Neural cell (in vitro differentiated cells): ENCODE measurements around the gene FAP. TPM values are rescaled to one million over a fixed set of nuclear protein-coding genes. Genes with fewer than 3 reads are reported as not detected.

Experiments
- H2AFZ ChIP-seq: fragments of 200-600, 300-800 bp; sonication (generic), shearing (Covaris generic); 2 replicates; pipeline ENCODE4 v1.6.0; 2014; ENCODE audit warnings: low read depth, mild to moderate bottlenecking, antibody characterized with exemption, low read length, moderate library complexity
- H3F3A ChIP-seq: fragments of 200-600 bp; shearing (Covaris generic); 2 replicates; pipeline ENCODE4 v1.6.1; 2016; ENCODE audit warnings: mild to moderate bottlenecking, moderate library complexity, mixed read lengths, antibody characterized with exemption, low read length; ENCODE audit not compliant: insufficient read depth, poor library complexity, severe bottlenecking
- H3K27ac ChIP-seq: fragments of 200-600, 300-800 bp; sonication (generic), shearing (Covaris generic); 2 replicates; pipeline ENCODE4 v1.5.1; 2014; ENCODE audit warnings: mild to moderate bottlenecking, low read length, moderate library complexity
- H3K27me3 ChIP-seq: fragments of 300-800, 200-600 bp; sonication (generic), shearing (Covaris generic); 2 replicates; pipeline ENCODE4 v1.6.0; 2014; ENCODE audit warnings: mild to moderate bottlenecking, low read depth, low read length, moderate library complexity; ENCODE audit not compliant: insufficient read depth
- H3K36me3 ChIP-seq: fragments of 300-800, 200-600 bp; sonication (generic), shearing (Covaris generic); 2 replicates; pipeline ENCODE4 v1.5.1; 2014; ENCODE audit warnings: mild to moderate bottlenecking, antibody characterized with exemption, low read length, moderate library complexity; ENCODE audit not compliant: insufficient read depth
- H3K4me2 ChIP-seq: fragments of 300-800, 200-600 bp; sonication (generic), shearing (Covaris generic); 2 replicates; pipeline ENCODE4 v1.6.0; 2014; ENCODE audit warnings: mild to moderate bottlenecking, low read length
- H3K4me3 ChIP-seq: fragments of 300-800, 200-600 bp; sonication (generic), shearing (Covaris generic); 2 replicates; pipeline ENCODE4 v1.5.1; 2014; ENCODE audit warnings: mild to moderate bottlenecking, low read length, moderate library complexity
- H3K79me2 ChIP-seq: fragments of 200-600 bp; shearing (Covaris generic); replicated peaks from 2 replicates; pipeline ENCODE4 v1.6.0; 2014; ENCODE audit warnings: mild to moderate bottlenecking, low read length, moderate library complexity; ENCODE audit not compliant: insufficient read depth
- H3K9ac ChIP-seq: fragments of 300-800, 200-600 bp; sonication (generic), shearing (Covaris generic); 2 replicates; pipeline ENCODE4 v1.6.1; 2016; ENCODE audit warnings: mild to moderate bottlenecking, low read length, mixed read lengths
- H3K9me2 ChIP-seq: fragments of 200-600 bp; shearing (Covaris generic); 2 replicates; pipeline ENCODE4 v1.6.1; 2016; ENCODE audit warnings: mild to moderate bottlenecking, low read length, mixed read lengths; ENCODE audit not compliant: insufficient read depth
- H3K9me3 ChIP-seq: fragments of 200-600, 300-800 bp; sonication (generic), shearing (Covaris generic); 2 replicates; pipeline ENCODE4 v1.6.1; 2016; ENCODE audit warnings: mild to moderate bottlenecking, mixed run types, low read length, moderate library complexity, mixed read lengths
- H4K20me1 ChIP-seq: fragments of 200-600 bp; shearing (Covaris generic); 2 replicates; pipeline ENCODE4 v1.6.1; 2016; ENCODE audit warnings: mild to moderate bottlenecking, mixed run types; ENCODE audit not compliant: insufficient read depth
- CTCF ChIP-seq: fragments of 450-650 bp; IDR thresholded peaks from 2 replicates; pipeline ENCODE4 v1.5.1; 2014; ENCODE audit warnings: antibody characterized with exemption, mild to moderate bottlenecking, moderate library complexity; ENCODE audit not compliant: poor library complexity, severe bottlenecking
- EP300 ChIP-seq: fragments of 450-650 bp; conservative IDR thresholded peaks from 2 replicates; pipeline ENCODE4 v1.6.1; 2014; ENCODE audit warnings: antibody characterized with exemption, mild to moderate bottlenecking, moderate library complexity; ENCODE audit not compliant: poor library complexity, severe bottlenecking
- EZH2 ChIP-seq: fragments of 200-600, 300-800 bp; shearing (Covaris generic), sonication (generic); IDR thresholded peaks from 2 replicates; pipeline ENCODE4 v1.6.1; 2014; ENCODE audit warnings: antibody characterized with exemption, low read length, borderline replicate concordance, mild to moderate bottlenecking; ENCODE audit not compliant: insufficient read depth, poor library complexity, severe bottlenecking
- MXI1 ChIP-seq: fragments of 450-650 bp; conservative IDR thresholded peaks from 2 replicates; pipeline ENCODE4 v1.6.1; 2014; ENCODE audit warnings: antibody characterized with exemption, mild to moderate bottlenecking; ENCODE audit not compliant: poor library complexity, severe bottlenecking
- POLR2AphosphoS5 ChIP-seq: IDR thresholded peaks from 2 replicates; pipeline ENCODE4 v1.6.1; 2012
- RAD21 ChIP-seq: fragments of 450-650 bp; conservative IDR thresholded peaks from 2 replicates; pipeline ENCODE4 v1.6.1; 2014; ENCODE audit warnings: antibody characterized with exemption, mild to moderate bottlenecking, moderate library complexity
- REST ChIP-seq: IDR thresholded peaks from 2 replicates; pipeline ENCODE4 v1.6.1; 2012; ENCODE audit warnings: borderline replicate concordance
- SMC3 ChIP-seq: fragments of 450-650 bp; conservative IDR thresholded peaks from 2 replicates; pipeline ENCODE4 v1.6.1; 2014; ENCODE audit warnings: antibody characterized with exemption, mild to moderate bottlenecking, moderate library complexity; ENCODE audit not compliant: poor library complexity
- TAF1 ChIP-seq: IDR thresholded peaks from 2 replicates; pipeline ENCODE4 v1.6.1; 2012; ENCODE audit warnings: low read depth
- polyA plus RNA-seq: library from polyadenylated mRNA; depleted of rRNA; stranded (reverse); fragments of >200 nt; gene quantifications from 2 replicates; pipeline ENCODE4 v1.2.3, GENCODE V29; 2014

The FAP gene
- polyA plus RNA-seq, 1 donor from 2014 or later, result 0.16 TPM

- H3K4me3 ChIP-seq, result no peak overlapping the region
Measured at GRCh38 chr2:162202203-162202602, 41.0 kb downstream of the FAP start.

GRCh38 chr2:162200636-162201035 lies 42.6 kb downstream of the FAP start:
- H3K4me3 ChIP-seq, result no peak overlapping the region
- no peaks in the 10 kb centered on the region for H3F3A ChIP-seq
- no peaks in the 10 kb centered on the region for H3K79me2 ChIP-seq
- no peaks in the 10 kb centered on the region for H3K36me3 ChIP-seq
- no peak overlapping the region for H2AFZ ChIP-seq
- H3K4me2 ChIP-seq, result no peak overlapping the region
- H3K9ac ChIP-seq, result no peak overlapping the region
- H3K27me3 ChIP-seq, result no peaks in the 10 kb centered on the region
- H3K9me2 ChIP-seq, result no peaks in the 10 kb centered on the region
- H4K20me1 ChIP-seq, result no peaks in the 10 kb centered on the region
- H3K27ac ChIP-seq, result no peak overlapping the region
- H3K9me3 ChIP-seq, result no peaks in the 10 kb centered on the region
- TF ChIP-seq EZH2 (no peak), MXI1 (no peak), POLR2AphosphoS5 (no peak), RAD21 (no peak), TAF1 (no peak), EP300 (no peak), REST (no peak), SMC3 (no peak)

More at GRCh38 chr2:162202203-162202602, 41.0 kb downstream of the FAP start:
- H3K27ac ChIP-seq, result no peak overlapping the region
- TF ChIP-seq REST (no peak), POLR2AphosphoS5 (no peak), EZH2 (no peak), TAF1 (no peak), SMC3 (no peak), CTCF (no peak), RAD21 (no peak), EP300 (no peak), MXI1 (no peak)
- no peaks in the 10 kb centered on the region for H3K9me2 ChIP-seq
- H3K4me2 ChIP-seq, result no peak overlapping the region
- no peaks in the 10 kb centered on the region for H3K27me3 ChIP-seq
- no peaks in the 10 kb centered on the region for H3K9me3 ChIP-seq
- H2AFZ ChIP-seq, result no peak overlapping the region
- H3K79me2 ChIP-seq, result no peaks in the 10 kb centered on the region
- no peaks in the 10 kb centered on the region for H3F3A ChIP-seq
- H4K20me1 ChIP-seq, result no peaks in the 10 kb centered on the region
- H3K36me3 ChIP-seq, result no peaks in the 10 kb centered on the region
- H3K9ac ChIP-seq, result no peak overlapping the region
